SK-N-SH (cell line): ENCODE results near the gene HOXB7. TPM values are rescaled to one million over a fixed set of nuclear protein-coding genes. Genes with fewer than 3 reads are reported as not detected.

Experiments used
- CTCF ChIA-PET: fragments of 300-600, 350-600 bp; formaldehyde crosslinking; extraction: SDS; loops from one replicate; lab custom pipeline; 2021; lab: Yijun Ruan, JAX
- POLR2A ChIA-PET: fragments of 350-600 bp; sonication (Branson Sonifier 250); formaldehyde crosslinking; extraction: SDS; loops from one replicate; lab custom pipeline; 2020; ENCODE audit warnings: antibody characterized with exemption, inconsistent platforms; lab: Yijun Ruan, JAX
- DNase-seq: peaks from one replicate; pipeline ENCODE4 v3.0.0; 2012
- H2AFZ ChIP-seq: fragments of 200-600 bp; sonication (generic); 2 replicates; pipeline ENCODE4 v1.8.1; 2016; ENCODE audit warnings: antibody characterized with exemption, mild to moderate bottlenecking, low read depth
- H3F3A ChIP-seq: fragments of 200-600 bp; sonication (generic); replicated peaks from 2 replicates; pipeline ENCODE3; 2016; ENCODE audit warnings: antibody characterized with exemption, mild to moderate bottlenecking; ENCODE audit not compliant: insufficient read depth
- H3K27ac ChIP-seq, 2 experiments: fragments of 200-500 bp in 1 of 2; fragments of 200-600 bp in 1 of 2; sonication (Bioruptor generic) in 1 of 2; sonication (generic), shearing (Covaris generic) in 1 of 2; 2 replicates each; pipeline versions ENCODE4 v1.5.1 to v1.6.1; 2014 to 2016; ENCODE audit warnings: low read depth in 2 of 2, inconsistent platforms in 1 of 2, low read length in 1 of 2, mild to moderate bottlenecking in 1 of 2, mixed read lengths in 1 of 2
- H3K27me3 ChIP-seq: fragments of 200-600 bp; sonication (generic), shearing (Covaris generic); 2 replicates; pipeline ENCODE4 v1.6.1; 2016; ENCODE audit warnings: mixed run types; ENCODE audit not compliant: insufficient read depth
- H3K36me3 ChIP-seq, 2 experiments: fragments of 200-500 bp in 1 of 2; fragments of 200-600 bp in 1 of 2; sonication (Bioruptor generic) in 1 of 2; sonication (generic) in 1 of 2; replicated peaks in 1 of 2; 2 replicates each; pipeline versions ENCODE3 to v1.5.1; 2014 to 2016; ENCODE audit warnings: low read length in 1 of 2, mild to moderate bottlenecking in 1 of 2; ENCODE audit not compliant: insufficient read depth in 2 of 2, control insufficient read depth in 1 of 2
- H3K4me1 ChIP-seq, 2 experiments: fragments of 200-500 bp in 1 of 2; fragments of 200-600 bp in 1 of 2; sonication (Bioruptor generic) in 1 of 2; sonication (generic), shearing (Covaris generic) in 1 of 2; 2 replicates each; pipeline versions ENCODE4 v1.5.1 to v1.6.1; 2014 to 2016; ENCODE audit warnings: low read depth in 1 of 2, low read length in 1 of 2, mixed run types in 1 of 2; ENCODE audit not compliant: insufficient read depth in 2 of 2, control insufficient read depth in 1 of 2
- H3K4me2 ChIP-seq: fragments of 200-600 bp; sonication (generic), shearing (Covaris generic); 2 replicates; pipeline ENCODE4 v1.6.1; 2017; ENCODE audit warnings: mixed run types
- H3K4me3 ChIP-seq, 2 experiments: fragments of 200-500 bp in 1 of 2; fragments of 200-600 bp in 1 of 2; sonication (Bioruptor generic) in 1 of 2; sonication (generic), shearing (Covaris generic) in 1 of 2; 2 replicates each; pipeline versions ENCODE4 v1.5.1 to v1.8.1; 2014 to 2016; ENCODE audit warnings: low read depth in 2 of 2, inconsistent platforms in 1 of 2, low read length in 1 of 2, mild to moderate bottlenecking in 1 of 2, mixed read lengths in 1 of 2, moderate library complexity in 1 of 2
- H3K79me2 ChIP-seq: fragments of 200-600 bp; sonication (generic); 2 replicates; pipeline ENCODE4 v1.8.1; 2017; ENCODE audit warnings: mild to moderate bottlenecking; ENCODE audit not compliant: insufficient read depth
- H3K9ac ChIP-seq: fragments of 200-600 bp; sonication (generic); 2 replicates; pipeline ENCODE4 v1.6.1; 2017; ENCODE audit warnings: mixed run types
- H3K9me2 ChIP-seq: fragments of 200-600 bp; sonication (generic); 2 replicates; pipeline ENCODE4 v1.6.1; 2017; ENCODE audit warnings: mixed run types
- H3K9me3 ChIP-seq: fragments of 200-600 bp; sonication (generic); 2 replicates; pipeline ENCODE4 v1.6.1; 2017; ENCODE audit warnings: mixed run types, mild to moderate bottlenecking, moderate library complexity
- H4K20me1 ChIP-seq: fragments of 200-600 bp; sonication (generic); 2 replicates; pipeline ENCODE4 v1.6.1; 2017; ENCODE audit warnings: mild to moderate bottlenecking, mixed run types; ENCODE audit not compliant: insufficient read depth
- ELF1 ChIP-seq: IDR thresholded peaks from 2 replicates; pipeline ENCODE4 v1.4.0; 2012
- EP300 ChIP-seq, 2 experiments: IDR thresholded peaks; 2 replicates each; pipeline versions ENCODE4 v1.4.0 to v1.6.1; 2012; ENCODE audit warnings: borderline replicate concordance in 1 of 2, low read depth in 1 of 2, low read length in 1 of 2
- EZH2phosphoT487 ChIP-seq: fragments of 200-600 bp; sonication (generic); IDR thresholded peaks from 2 replicates; pipeline ENCODE4 v1.6.1; 2017; ENCODE audit warnings: low read depth, mixed run types, mild to moderate bottlenecking, antibody characterized with exemption, moderate library complexity, borderline replicate concordance
- FOSL2 ChIP-seq: IDR thresholded peaks from 2 replicates; pipeline ENCODE4 v1.4.0; 2012; ENCODE audit warnings: low read depth, mild to moderate bottlenecking, moderate library complexity, borderline replicate concordance
- FOXJ3 ChIP-seq: sonication (generic); formaldehyde crosslinking; IDR thresholded peaks from 2 replicates; pipeline ENCODE4 v1.5.1; 2020; ENCODE audit warnings: mild to moderate bottlenecking, missing genetic modification reagents
- FOXM1 ChIP-seq: IDR thresholded peaks from 2 replicates; pipeline ENCODE4 v1.4.0; 2012; ENCODE audit warnings: low read depth, mild to moderate bottlenecking
- IRF3 ChIP-seq: fragments of 150-350 bp; IDR thresholded peaks from 2 replicates; pipeline ENCODE4 v1.6.1; 2016; ENCODE audit warnings: mild to moderate bottlenecking, low read depth, low read length
- JUND ChIP-seq: IDR thresholded peaks from 2 replicates; pipeline ENCODE4 v1.4.0; 2012
- RXRA ChIP-seq: IDR thresholded peaks from 2 replicates; pipeline ENCODE4 v1.4.0; 2012; ENCODE audit warnings: low read depth, mild to moderate bottlenecking, borderline replicate concordance
- SIN3A ChIP-seq: IDR thresholded peaks from 2 replicates; pipeline ENCODE4 v1.6.1; 2012; ENCODE audit warnings: low read depth, mild to moderate bottlenecking, low read length, moderate library complexity, borderline replicate concordance
- SMC3 ChIP-seq: IDR thresholded peaks from 2 replicates; pipeline ENCODE4 v1.6.1; 2012; ENCODE audit warnings: low read depth, low read length, improper control_type of control experiment
- TCF12 ChIP-seq: IDR thresholded peaks from 2 replicates; pipeline ENCODE4 v1.4.0; 2012
- TEAD4 ChIP-seq: IDR thresholded peaks from 2 replicates; pipeline ENCODE4 v1.4.0; 2012; ENCODE audit warnings: mild to moderate bottlenecking, borderline replicate concordance; ENCODE audit not compliant: insufficient read depth
- USF2 ChIP-seq: fragments of 150-350 bp; IDR thresholded peaks from 2 replicates; pipeline ENCODE4 v1.6.1; 2017; ENCODE audit warnings: antibody characterized with exemption, low read length, low read depth, borderline replicate concordance
- YY1 ChIP-seq: IDR thresholded peaks from 2 replicates; pipeline ENCODE4 v1.4.0; 2012; ENCODE audit warnings: low read depth, mild to moderate bottlenecking
- ZBTB33 ChIP-seq: IDR thresholded peaks from 2 replicates; pipeline ENCODE4 v1.4.0; 2012; ENCODE audit warnings: low read depth, borderline replicate concordance
- WGBS: methylation state at CpG from one replicate; pipeline ENCODE4 v1.1.6; 2017; ENCODE audit warnings: low lambda C conversion rate; 5-methylcytosine and 5-hydroxymethylcytosine counted together
- polyA plus RNA-seq, 3 experiments: library from polyadenylated mRNA; depleted of rRNA; stranded (reverse); fragments of >200 nt; gene quantifications; 2 replicates each; pipeline ENCODE4 v1.2.3, GENCODE V29; 2012

Gene HOXB7
- polyA plus RNA-seq, 1 of the 3 experiments (the other 2 are of a cell fraction), result not detected

DNA sequence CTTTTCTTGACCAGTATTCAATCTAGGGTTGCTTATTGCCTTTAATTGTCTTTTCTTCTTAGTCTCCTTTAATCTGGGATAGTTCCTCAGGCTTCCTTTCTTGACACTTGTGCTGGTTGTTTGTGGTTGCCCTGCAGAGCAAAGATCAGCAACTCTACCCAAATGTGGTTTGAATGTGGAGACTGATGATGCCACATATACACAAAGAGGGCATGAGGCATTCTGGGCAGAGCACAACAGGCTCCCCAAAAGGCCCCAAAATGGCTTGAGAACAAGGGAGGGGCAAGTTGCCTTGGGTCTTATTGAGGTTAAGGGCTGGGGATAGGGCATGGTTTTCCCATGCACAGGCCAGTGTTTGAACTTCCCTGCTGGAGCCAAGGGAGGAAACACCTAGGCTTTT lies 45.1 kb upstream of the HOXB7 start:
- POLR2A ChIA-PET, result no interaction called here
- Histone ChIP-seq H3K4me3 (no peak overlapping the region), H3K27ac (no peak overlapping the region), H3K36me3 (no peaks in the 10 kb centered on the region), H3F3A (no peaks in the 10 kb centered on the region), H3K27me3 (peaks cover 67% of the 10 kb centered on the region)
- no peak for TF ChIP-seq FOSL2
- TF ChIP-seq FOXJ3, result no peak
- no peak for TF ChIP-seq SMC3
- no peak for TF ChIP-seq RXRA
- TF ChIP-seq, all 33 proteins: peak for 0
- Histone ChIP-seq H3K9me2 (no peaks in the 10 kb centered on the region), H4K20me1 (no peaks in the 10 kb centered on the region), H3K4me1 (no peaks in the 10 kb centered on the region), H3K9ac (no peak overlapping the region), H3K79me2 (no peaks in the 10 kb centered on the region), H2AFZ (no peak overlapping the region), H3K9me3 (no peaks in the 10 kb centered on the region), H3K4me2 (no peak overlapping the region)
- CTCF ChIA-PET, result interaction anchor here (0.7 to 1.9 kb wide), 7 partner anchors 16 to 440 kb away, joined by 3 to 12 read pairs (median 6); no protein-coding TSS in a partner anchor
- no peak for DNase-seq

DNA sequence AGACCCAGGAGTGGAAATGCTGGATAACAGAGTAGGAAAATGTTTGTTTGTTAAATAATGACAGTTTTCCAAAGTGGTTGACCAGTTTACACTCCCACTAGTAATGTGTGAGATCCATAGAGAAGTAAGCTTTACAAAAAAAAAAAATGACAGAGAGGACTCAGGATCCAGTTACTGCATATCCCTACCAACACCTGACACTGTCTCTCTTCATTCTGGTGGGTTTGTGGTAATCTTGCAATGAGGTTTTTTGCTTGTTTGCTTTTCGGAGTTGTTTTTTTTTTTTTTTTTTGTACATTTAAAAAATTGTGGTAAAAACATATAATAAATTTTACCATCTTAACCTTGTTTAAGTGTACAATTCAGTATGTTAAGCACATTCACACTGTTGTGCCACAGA lies 38.9 kb upstream of the HOXB7 start:
- Histone ChIP-seq H3K4me2 (no peak overlapping the region), H3K27me3 (peaks cover 71% of the 10 kb centered on the region), H3K4me1 (no peaks in the 10 kb centered on the region), H4K20me1 (no peaks in the 10 kb centered on the region), H3K79me2 (no peaks in the 10 kb centered on the region), H3K36me3 (no peaks in the 10 kb centered on the region), H3K9me3 (no peaks in the 10 kb centered on the region), H3K4me3 (no peak overlapping the region), H2AFZ (no peak overlapping the region), H3K27ac (no peak overlapping the region), H3K9ac (no peak overlapping the region), H3F3A (no peaks in the 10 kb centered on the region), H3K9me2 (no peaks in the 10 kb centered on the region)
- ChIA-PET POLR2A (no interaction called here), CTCF (interaction anchor here (0.7 to 3.7 kb wide), 5 partner anchors 10 to 229 kb away, joined by 3 to 12 read pairs (median 9); no protein-coding TSS in a partner anchor)
- DNase-seq, result no peak
- WGBS, result 10% methylated on average over 1 of the region's 1 CpG
- TF ChIP-seq RXRA, result no peak
- TF ChIP-seq TEAD4, result no peak
- TF ChIP-seq YY1, result no peak
- TF ChIP-seq JUND, result no peak
- no peak for TF ChIP-seq EP300 (IDR thresholded peaks at IDR 0.05; ENCODE audit: borderline replicate concordance in 1 of 2, low read depth in 1 of 2, low read length in 1 of 2)
- no peak for TF ChIP-seq SIN3A
- TF ChIP-seq USF2, result no peak
- no peak for TF ChIP-seq IRF3
- no peak for TF ChIP-seq EZH2phosphoT487
- no peak for TF ChIP-seq FOSL2
- TF ChIP-seq TCF12, result no peak
- TF ChIP-seq ZBTB33, result no peak
- TF ChIP-seq ELF1, result no peak
- TF ChIP-seq FOXJ3, result no peak
- no peak for TF ChIP-seq FOXM1
